GM21423 (cell line): ENCODE data around the gene PACSIN2.

Source experiments
- ATAC-seq: cut with Tn5 transposase; IDR thresholded peaks from one replicate; pipeline ENCODE4 v1.9.1; 2021; ENCODE audit warnings: mild to moderate bottlenecking, moderate library complexity; ENCODE audit not compliant: unreplicated experiment

PACSIN2 gene

GRCh38 chr22:42869888-42870480, 145.0 kb downstream of the PACSIN2 start:
- ATAC-seq: no peak

- no peak for ATAC-seq
Observed at GRCh38 chr22:42869463-42869862, 145.5 kb downstream of the PACSIN2 start.

- ATAC-seq: no peak
Observed at GRCh38 chr22:42868751-42869251, 146.1 kb downstream of the PACSIN2 start.

- ATAC-seq: no peak
Observed at GRCh38 chr22:42866100-42866499, 148.8 kb downstream of the PACSIN2 start.

GRCh38 chr22:42865536-42865935, 149.4 kb downstream of the PACSIN2 start:
- no peak for ATAC-seq

GRCh38 chr22:42863349-42863961, 151.5 kb downstream of the PACSIN2 start:
- ATAC-seq: no peak

GRCh38 chr22:42862045-42862734, 152.8 kb downstream of the PACSIN2 start:
- ATAC-seq: no peak

- no peak for ATAC-seq
Observed at GRCh38 chr22:42860968-42861367, 154.0 kb downstream of the PACSIN2 start.

- no peak for ATAC-seq
Observed at GRCh38 chr22:42857845-42858481, 157.0 kb downstream of the PACSIN2 start.

- peak; percentile 80 for ATAC-seq
Observed at GRCh38 chr22:42856865-42857704, 157.9 kb downstream of the PACSIN2 start, which contains the start of gene ARFGAP3. TSS of gene ARFGAP3 (minus strand) at chr22:42857273. CDS start at chr22:42857182, 91 bp downstream.

GRCh38 chr22:42856179-42856864, 158.6 kb downstream of the PACSIN2 start:
- ATAC-seq: peak; percentile 18

GRCh38 chr22:42855721-42856120, 159.2 kb downstream of the PACSIN2 start:
- no peak for ATAC-seq

GRCh38 chr22:42855211-42855610, 159.7 kb downstream of the PACSIN2 start:
- ATAC-seq: no peak

- ATAC-seq: no peak
Observed at GRCh38 chr22:42848941-42849550, 165.9 kb downstream of the PACSIN2 start.

GRCh38 chr22:42847110-42847509, 167.8 kb downstream of the PACSIN2 start:
- ATAC-seq: no peak

- no peak for ATAC-seq
Observed at GRCh38 chr22:42844756-42845155, 170.2 kb downstream of the PACSIN2 start.

- ATAC-seq: no peak
Observed at GRCh38 chr22:42842658-42843370, 172.1 kb downstream of the PACSIN2 start.

GRCh38 chr22:42841444-42841843, 173.5 kb downstream of the PACSIN2 start:
- ATAC-seq: no peak

GRCh38 chr22:42837556-42837955, 177.4 kb downstream of the PACSIN2 start:
- ATAC-seq: no peak
